ENCODE results near the gene IQCB1. TPM values are rescaled to one million over a fixed set of nuclear protein-coding genes. Genes with fewer than 3 reads are reported as not detected.

The IQCB1 gene
- total RNA-seq, 1 donor from 2014 or later = 52.4 TPM

- H3K4me1 Mint-ChIP-seq = peaks cover 5% of the 10 kb centered on the region
- H3K27me3 Mint-ChIP-seq = no peaks in the 10 kb centered on the region
- DNase-seq (no peak), ATAC-seq (ENCODE audit: low read depth) (no peak)
- H3K27ac Mint-ChIP-seq = no peak overlapping the region
- CTCF ChIA-PET = no interaction called here
- H3K9me3 Mint-ChIP-seq = peaks cover under 1% of the 10 kb centered on the region
- intact Hi-C loops (cut with micrococcal nuclease) = no loop called here
- POLR2A ChIA-PET = no interaction called here
- no peak overlapping the region for H3K4me3 Mint-ChIP-seq
- no peak for TF ChIP-seq CTCF (IDR thresholded peaks at IDR 0.05)
- peaks cover 41% of the 10 kb centered on the region for H3K36me3 Mint-ChIP-seq (ENCODE audit: low read depth)
Observed at GRCh38 chr3:121769246-121769645, 65.6 kb downstream of the IQCB1 start.

- DNase-seq (no peak), ATAC-seq (ENCODE audit: low read depth) (peak; percentile 82)
- no peaks in the 10 kb centered on the region for H3K9me3 Mint-ChIP-seq
- ChIA-PET CTCF (no interaction called here), POLR2A (interaction anchor here (1.3 kb wide), 1 partner anchor 19 kb away, joined by 9 read pairs; the partner anchor contains the start of gene GOLGB1)
- H3K4me3 Mint-ChIP-seq = no peak overlapping the region
- peaks cover 33% of the 10 kb centered on the region for H3K36me3 Mint-ChIP-seq (ENCODE audit: low read depth)
- intact Hi-C loops (cut with micrococcal nuclease) = no loop called here
- no peak for TF ChIP-seq CTCF (IDR thresholded peaks at IDR 0.05)
- peak overlapping the region; percentile 46 for H3K27ac Mint-ChIP-seq
- H3K4me1 Mint-ChIP-seq = peaks cover 5% of the 10 kb centered on the region
- H3K27me3 Mint-ChIP-seq = no peaks in the 10 kb centered on the region
Observed at GRCh38 chr3:121768452-121768851, 66.4 kb downstream of the IQCB1 start.

- DNase-seq = no peak
- ChIA-PET POLR2A (interaction anchor here (1.6 to 2.1 kb wide), 2 partner anchors 9 to 75 kb away, joined by 5 to 7 read pairs; partner anchors contain the start of genes EAF2, GOLGB1 and IQCB1), CTCF (no interaction called here)
- H3K4me3 Mint-ChIP-seq = no peak overlapping the region
- no peak for TF ChIP-seq CTCF (IDR thresholded peaks at IDR 0.05)
- H3K36me3 Mint-ChIP-seq (ENCODE audit: low read depth) = no peaks in the 10 kb centered on the region
- H3K27me3 Mint-ChIP-seq = no peaks in the 10 kb centered on the region
- H3K9me3 Mint-ChIP-seq = no peaks in the 10 kb centered on the region
- H3K4me1 Mint-ChIP-seq = peaks cover 15% of the 10 kb centered on the region
- no peak overlapping the region for H3K27ac Mint-ChIP-seq
- ATAC-seq (ENCODE audit: low read depth) = peak; percentile 28
- intact Hi-C loops (cut with micrococcal nuclease) = no loop called here
Observed at GRCh38 chr3:121759541-121760202, 75.2 kb downstream of the IQCB1 start.

- no peaks in the 10 kb centered on the region for H3K9me3 Mint-ChIP-seq
- no peak for TF ChIP-seq CTCF (IDR thresholded peaks at IDR 0.05)
- intact Hi-C loops (cut with micrococcal nuclease) = no loop called here
- ATAC-seq (ENCODE audit: low read depth) (no peak), DNase-seq (no peak)
- CTCF ChIA-PET = no interaction called here
- POLR2A ChIA-PET = interaction anchor here (0.5 to 1.6 kb wide), 2 partner anchors 9 to 129 kb away, joined by 3 to 7 read pairs; partner anchors contain the start of gene GOLGB1
- no peaks in the 10 kb centered on the region for H3K36me3 Mint-ChIP-seq (ENCODE audit: low read depth)
- no peaks in the 10 kb centered on the region for H3K27me3 Mint-ChIP-seq
- peaks cover 15% of the 10 kb centered on the region for H3K4me1 Mint-ChIP-seq
- no peak overlapping the region for H3K4me3 Mint-ChIP-seq
- no peak overlapping the region for H3K27ac Mint-ChIP-seq
Observed at GRCh38 chr3:121758727-121759450, 76.0 kb downstream of the IQCB1 start.

GRCh38 chr3:121757812-121758545, 76.9 kb downstream of the IQCB1 start:
- CTCF ChIA-PET = no interaction called here
- H3K9me3 Mint-ChIP-seq = no peaks in the 10 kb centered on the region
- H3K4me3 Mint-ChIP-seq = no peak overlapping the region

More at GRCh38 chr3:121757812-121758545, 76.9 kb downstream of the IQCB1 start:
- no peak for DNase-seq
- H3K4me1 Mint-ChIP-seq = peaks cover 15% of the 10 kb centered on the region
- no peak overlapping the region for H3K27ac Mint-ChIP-seq
- no peaks in the 10 kb centered on the region for H3K27me3 Mint-ChIP-seq
- POLR2A ChIA-PET = interaction anchor here (0.5 kb wide), 1 partner anchor 130 kb away, joined by 3 read pairs; no protein-coding TSS in a partner anchor
- intact Hi-C loops (cut with micrococcal nuclease) = no loop called here
- H3K36me3 Mint-ChIP-seq (ENCODE audit: low read depth) = no peaks in the 10 kb centered on the region
- TF ChIP-seq CTCF (IDR thresholded peaks at IDR 0.05) = no peak
- ATAC-seq (ENCODE audit: low read depth) = no peak

Measured in activated B cell treated with CpG ODN at 0.5 μM for 24 hours (primary cell).